Activated CD4-positive, alpha-beta memory T cell treated with anti-CD3 and anti-CD28 coated beads for 36 hours (primary cell): ENCODE measurements around the gene SPNS2. TPM values are rescaled to one million over a fixed set of nuclear protein-coding genes. Genes with fewer than 3 reads are reported as not detected.

Experiments used
- CTCF ChIA-PET: fragments of 350-600 bp; sonication (Branson Sonifier 250); formaldehyde crosslinking; loops from one replicate; lab custom pipeline; 2021; ENCODE audit warnings: antibody characterized with exemption, inconsistent platforms; lab: Charles Lee
- POLR2A ChIA-PET: fragments of 350-600 bp; sonication (Branson Sonifier 250); formaldehyde crosslinking; loops from one replicate; lab custom pipeline; 2021; ENCODE audit warnings: antibody characterized with exemption; lab: Charles Lee
- DNase-seq: peaks from one replicate; pipeline ENCODE4 v3.0.0-alpha.2; 2020
- H3K27ac Mint-ChIP-seq: one replicate; pipeline ENCODE4 v1.8.0; 2021; ENCODE audit warnings: mixed read lengths
- H3K27me3 Mint-ChIP-seq: one replicate; pipeline ENCODE4 v1.8.0; 2021; ENCODE audit warnings: mixed read lengths
- H3K36me3 Mint-ChIP-seq: one replicate; pipeline ENCODE4 v1.8.0; 2021; ENCODE audit warnings: mixed read lengths
- H3K4me1 Mint-ChIP-seq: one replicate; pipeline ENCODE4 v1.8.0; 2021; ENCODE audit warnings: low read depth, mixed read lengths
- H3K4me3 Mint-ChIP-seq: one replicate; pipeline ENCODE4 v1.8.0; 2021; ENCODE audit warnings: mild to moderate bottlenecking, mixed read lengths
- H3K9me3 Mint-ChIP-seq: one replicate; pipeline ENCODE4 v1.8.0; 2021; ENCODE audit warnings: mixed read lengths
- intact Hi-C: fragments of 100-400 bp; cut with micrococcal nuclease; formaldehyde crosslinking; loops from one replicate; pipeline ENCODE4 v1.15.1; 2023
- total RNA-seq, 2 experiments: library from RNA; stranded (reverse); gene quantifications; one replicate each; pipeline ENCODE4 v1.2.3, GENCODE V29; 2021

SPNS2 gene
- total RNA-seq, 2 experiments from 2014 or later: 0.15 to 0.24 TPM

DNA sequence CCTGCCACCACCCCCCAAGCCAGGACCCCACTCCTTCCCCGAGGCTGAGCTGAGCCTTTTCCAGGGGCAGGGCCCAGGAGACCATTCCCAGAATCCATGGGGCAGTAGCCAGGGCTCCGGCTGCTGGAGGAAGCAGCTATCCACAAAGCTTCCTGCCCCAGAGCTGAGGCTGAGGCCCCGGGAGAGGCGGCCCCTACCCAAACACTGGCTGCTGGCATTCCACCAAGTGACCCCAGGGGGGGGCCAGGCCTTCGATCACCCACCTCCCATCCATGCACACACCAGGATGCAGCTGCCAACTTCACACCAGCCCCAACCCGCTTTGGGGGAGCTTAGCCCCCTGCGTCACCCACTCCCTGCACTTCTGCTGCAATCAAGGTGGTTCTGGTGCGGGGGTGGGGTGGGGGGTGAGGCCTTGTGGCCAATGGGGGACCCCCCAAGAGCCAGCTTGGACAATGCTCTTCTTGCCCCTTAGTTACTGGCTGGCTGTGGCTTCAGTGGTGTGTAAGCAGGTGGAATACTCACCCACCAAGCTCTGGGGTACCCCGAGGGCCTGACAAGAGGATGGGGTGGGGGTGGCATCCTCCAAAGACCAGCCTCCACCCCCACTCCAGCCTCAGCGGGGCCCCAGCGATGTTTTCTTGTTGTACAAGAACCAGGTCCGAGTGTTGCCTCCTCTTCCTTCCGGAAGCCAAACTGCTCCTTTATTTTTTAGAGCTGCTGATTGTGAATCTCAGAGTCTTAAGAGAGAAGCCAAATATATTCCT is 39.7 kb downstream of the SPNS2 start:
- CTCF ChIA-PET: interaction anchor here (1.2 kb wide), 1 partner anchor 118 kb away, joined by 4 read pairs; no protein-coding TSS in a partner anchor
- POLR2A ChIA-PET: interaction anchor here (1.1 kb wide), 1 partner anchor 11 kb away, joined by 3 read pairs; no protein-coding TSS in a partner anchor
- Mint-ChIP-seq H3K4me1 (no peaks in the 10 kb centered on the region), H3K27me3 (peaks cover under 1% of the 10 kb centered on the region), H3K27ac (no peak overlapping the region), H3K36me3 (peaks cover 15% of the 10 kb centered on the region), H3K4me3 (no peak overlapping the region), H3K9me3 (no peaks in the 10 kb centered on the region)
- intact Hi-C loops: no loop called here
- DNase-seq: no peak

DNA sequence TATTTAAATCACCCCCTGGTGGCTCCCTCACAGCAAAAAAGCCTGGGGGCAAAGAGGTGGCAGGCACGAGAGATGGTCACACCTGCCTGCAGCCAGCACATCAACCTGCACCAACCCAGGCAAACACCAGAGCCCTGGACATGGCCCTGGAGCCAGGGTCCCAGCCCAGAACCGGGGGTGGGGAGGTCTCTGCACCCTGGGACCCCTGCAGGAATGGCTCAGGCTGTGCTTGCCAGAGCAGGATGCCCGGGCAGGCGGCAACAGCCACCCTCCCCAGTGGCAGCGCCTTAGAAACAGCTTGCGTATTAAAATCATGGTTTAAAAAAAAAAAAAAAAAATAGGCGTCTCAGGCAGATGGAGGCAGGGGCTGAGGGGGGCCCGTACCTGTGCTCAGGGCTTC is 40.3 kb downstream of the SPNS2 start:
- CTCF ChIA-PET: interaction anchor here (0.6 kb wide), 1 partner anchor 339 kb away, joined by 4 read pairs; no protein-coding TSS in a partner anchor
- POLR2A ChIA-PET: no interaction called here
- Mint-ChIP-seq H3K4me3 (no peak overlapping the region), H3K36me3 (peaks cover 18% of the 10 kb centered on the region), H3K27ac (no peak overlapping the region), H3K27me3 (no peaks in the 10 kb centered on the region), H3K4me1 (no peaks in the 10 kb centered on the region), H3K9me3 (no peaks in the 10 kb centered on the region)
- no peak for DNase-seq
- intact Hi-C loops: no loop called here

DNA sequence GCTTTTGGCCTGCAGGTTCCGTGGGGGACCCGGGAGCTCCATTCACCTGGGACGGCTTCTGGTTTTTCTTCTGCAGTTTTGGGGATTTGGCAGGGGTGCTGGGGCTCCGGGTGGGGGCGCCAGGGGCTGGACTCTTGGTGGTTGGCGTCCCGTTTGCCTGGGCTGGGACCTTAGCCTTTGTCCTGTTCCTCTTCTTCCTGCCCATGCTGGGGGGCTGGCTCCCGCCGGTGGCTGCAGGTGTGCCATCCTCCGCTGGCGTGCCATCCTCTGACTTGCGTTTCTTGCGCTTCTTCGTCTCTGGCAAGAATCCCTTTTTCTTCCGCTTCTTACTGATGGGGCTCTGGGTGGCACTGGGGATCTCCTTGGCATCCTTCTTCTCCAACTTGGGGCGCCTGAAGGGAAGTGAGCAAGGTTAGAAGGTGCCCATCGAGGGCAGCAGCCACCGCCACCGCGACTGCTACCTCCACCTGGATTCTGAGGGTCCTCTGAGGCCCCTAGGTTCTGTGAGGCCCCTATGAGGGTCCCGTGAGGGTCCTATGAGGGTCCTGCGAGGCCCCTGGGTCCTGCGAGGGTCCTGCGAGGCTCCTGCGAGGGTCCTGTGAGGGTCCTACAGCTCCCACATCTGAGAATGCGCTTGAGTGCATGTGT is 41.0 kb downstream of the SPNS2 start:
- H3K36me3 Mint-ChIP-seq: peaks cover 18% of the 10 kb centered on the region
- DNase-seq: no peak
- H3K4me3 Mint-ChIP-seq: no peak overlapping the region
- POLR2A ChIA-PET: no interaction called here
- no peaks in the 10 kb centered on the region for H3K27me3 Mint-ChIP-seq
- CTCF ChIA-PET: interaction anchor here (0.6 kb wide), 1 partner anchor 340 kb away, joined by 4 read pairs; no protein-coding TSS in a partner anchor
- intact Hi-C loops: no loop called here
- H3K4me1 Mint-ChIP-seq: no peaks in the 10 kb centered on the region
- no peaks in the 10 kb centered on the region for H3K9me3 Mint-ChIP-seq
- H3K27ac Mint-ChIP-seq: no peak overlapping the region

DNA sequence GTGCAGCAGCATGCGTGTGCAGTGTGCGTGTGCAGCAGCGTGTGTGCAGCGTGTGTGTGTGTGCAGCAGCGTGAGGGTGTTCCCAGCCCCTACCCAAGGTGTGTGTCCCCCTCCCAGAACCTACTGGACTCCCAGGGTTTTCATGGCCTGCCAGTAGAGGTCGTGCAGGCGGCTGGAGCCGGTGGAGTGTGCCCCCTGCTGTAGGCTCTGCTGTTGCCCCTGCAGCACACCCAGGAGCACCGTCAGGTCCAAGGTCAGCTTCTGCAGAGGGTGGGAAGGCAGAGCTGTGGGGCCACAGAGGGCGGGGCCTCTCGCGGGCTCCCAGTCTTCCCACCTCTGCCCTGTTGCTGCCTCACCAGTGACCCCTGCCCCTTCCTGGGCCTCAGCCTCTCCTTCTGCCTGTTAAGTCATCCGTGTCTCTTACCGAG is 41.6 kb downstream of the SPNS2 start:
- H3K36me3 Mint-ChIP-seq: peaks cover 18% of the 10 kb centered on the region
- CTCF ChIA-PET: no interaction called here

DNA sequence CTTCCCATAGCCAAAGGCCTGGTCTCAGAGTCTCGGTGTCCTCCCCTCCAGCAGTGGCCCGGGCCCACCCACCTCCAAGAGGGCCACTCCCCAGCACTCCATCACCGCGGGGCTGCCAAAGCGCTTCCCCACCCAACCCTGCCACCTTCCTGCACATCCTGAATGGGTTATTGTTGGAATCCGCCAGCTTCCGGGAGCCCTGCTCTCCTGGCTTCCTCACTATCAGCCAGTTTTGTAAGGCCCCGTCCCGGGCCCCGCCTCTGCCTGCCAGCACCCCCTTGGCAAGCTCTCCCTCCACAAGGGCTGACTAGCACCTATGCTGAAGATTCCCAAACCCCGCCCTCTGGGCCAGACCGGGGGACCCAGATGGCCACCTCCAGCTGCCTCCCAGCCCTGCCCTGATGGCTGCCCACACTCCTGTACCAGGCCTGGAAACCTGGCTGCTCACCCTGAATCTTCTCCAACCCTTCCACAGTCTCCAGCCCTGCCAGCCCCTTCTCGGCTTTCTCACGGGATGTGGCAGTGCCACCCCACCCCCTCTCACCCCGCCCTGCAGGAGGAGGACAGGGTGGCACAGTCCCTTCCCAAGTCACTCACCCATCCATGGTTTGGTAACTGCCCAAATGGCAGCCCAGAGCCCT is 42.1 kb downstream of the SPNS2 start:
- H3K27ac Mint-ChIP-seq: no peak overlapping the region
- POLR2A ChIA-PET: no interaction called here
- H3K27me3 Mint-ChIP-seq: no peaks in the 10 kb centered on the region
- no peak for DNase-seq
- H3K9me3 Mint-ChIP-seq: no peaks in the 10 kb centered on the region
- intact Hi-C loops: no loop called here
- CTCF ChIA-PET: no interaction called here
- no peak overlapping the region for H3K4me3 Mint-ChIP-seq
- no peaks in the 10 kb centered on the region for H3K4me1 Mint-ChIP-seq
- H3K36me3 Mint-ChIP-seq: peaks cover 18% of the 10 kb centered on the region

More for the DNA sequence above, 41.6 kb downstream of the SPNS2 start:
- intact Hi-C loops: no loop called here
- Mint-ChIP-seq H3K9me3 (no peaks in the 10 kb centered on the region), H3K4me1 (no peaks in the 10 kb centered on the region), H3K27me3 (no peaks in the 10 kb centered on the region), H3K27ac (no peak overlapping the region), H3K4me3 (no peak overlapping the region)
- POLR2A ChIA-PET: no interaction called here
- DNase-seq: no peak

DNA sequence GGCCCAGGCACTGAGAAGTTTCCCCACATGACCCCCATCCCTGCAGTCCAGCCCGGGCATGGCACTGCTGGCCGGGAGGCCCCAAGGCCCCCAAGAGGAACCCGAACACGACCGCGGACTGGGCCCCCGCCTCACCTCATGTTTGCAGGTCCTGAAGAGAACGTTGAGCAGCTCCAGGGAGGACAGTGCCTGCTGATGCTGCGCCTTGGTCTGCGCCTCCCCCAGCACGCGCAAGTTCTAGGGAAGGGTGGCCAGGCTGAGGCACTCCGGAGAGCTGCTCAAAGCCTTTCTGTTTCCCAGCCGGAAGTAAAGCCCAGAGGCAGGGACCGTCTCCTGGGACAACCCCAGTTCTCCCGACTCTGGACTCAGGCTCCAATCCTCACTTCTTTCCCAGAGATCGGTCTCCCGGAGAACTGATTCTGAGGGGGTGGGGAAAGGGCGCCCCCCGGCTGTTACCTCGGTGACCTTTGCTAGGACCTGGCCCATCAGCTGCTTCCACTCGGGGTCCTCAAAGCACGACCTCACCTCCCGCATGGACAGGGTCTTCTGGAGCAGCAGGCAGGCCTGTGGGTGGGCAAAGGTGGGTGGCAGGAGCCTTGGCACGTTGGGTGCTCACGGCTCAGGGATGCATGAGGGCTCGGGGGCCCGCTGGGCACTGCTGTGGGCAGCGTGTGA is 42.8 kb downstream of the SPNS2 start:
- ChIA-PET CTCF (no interaction called here), POLR2A (no interaction called here)
- Mint-ChIP-seq H3K4me1 (no peaks in the 10 kb centered on the region), H3K27me3 (no peaks in the 10 kb centered on the region), H3K9me3 (no peaks in the 10 kb centered on the region), H3K4me3 (no peak overlapping the region), H3K27ac (no peak overlapping the region), H3K36me3 (peaks cover 21% of the 10 kb centered on the region)
- no peak for DNase-seq
- intact Hi-C loops: no loop called here

DNA sequence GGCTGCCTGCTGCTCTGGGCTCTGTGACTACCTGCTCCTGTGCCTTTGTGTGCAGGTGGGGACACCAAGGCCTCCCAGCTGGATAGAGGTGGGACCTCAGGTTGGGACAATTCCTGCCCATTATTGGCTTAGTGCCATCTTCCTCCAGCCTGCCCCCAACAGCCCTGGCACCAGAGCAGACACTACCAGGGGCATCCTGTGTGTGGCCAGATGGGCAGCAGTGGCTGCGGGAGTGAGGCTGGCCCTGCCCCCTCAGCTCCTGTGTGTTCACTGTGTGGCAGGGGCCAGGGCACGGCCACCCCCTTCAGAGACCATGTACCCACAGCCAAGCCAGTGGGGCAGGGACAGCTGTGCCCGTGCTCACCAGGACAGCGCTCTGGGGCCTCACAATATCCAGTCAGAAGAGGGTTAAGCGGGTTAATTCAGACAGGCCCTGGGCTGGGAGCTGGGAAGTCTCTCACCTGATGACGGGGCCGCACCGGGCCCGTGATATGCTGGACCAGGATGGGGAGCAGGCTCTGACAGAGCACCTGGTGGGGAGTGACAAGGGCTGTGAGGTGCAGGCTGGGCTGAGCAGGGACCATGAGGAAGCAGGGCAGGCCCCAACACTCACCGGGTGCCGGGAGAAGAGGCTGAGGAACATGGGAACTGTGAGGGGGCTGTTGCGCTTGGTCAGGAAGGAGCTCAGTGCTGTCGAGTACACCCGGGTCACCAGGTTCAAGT is 43.5 kb downstream of the SPNS2 start:
- no peaks in the 10 kb centered on the region for H3K4me1 Mint-ChIP-seq
- peaks cover 24% of the 10 kb centered on the region for H3K36me3 Mint-ChIP-seq
- CTCF ChIA-PET: no interaction called here
- DNase-seq: no peak
- no peak overlapping the region for H3K4me3 Mint-ChIP-seq
- intact Hi-C loops: no loop called here
- no peaks in the 10 kb centered on the region for H3K27me3 Mint-ChIP-seq
- H3K27ac Mint-ChIP-seq: no peak overlapping the region
- H3K9me3 Mint-ChIP-seq: no peaks in the 10 kb centered on the region
- POLR2A ChIA-PET: no interaction called here

DNA sequence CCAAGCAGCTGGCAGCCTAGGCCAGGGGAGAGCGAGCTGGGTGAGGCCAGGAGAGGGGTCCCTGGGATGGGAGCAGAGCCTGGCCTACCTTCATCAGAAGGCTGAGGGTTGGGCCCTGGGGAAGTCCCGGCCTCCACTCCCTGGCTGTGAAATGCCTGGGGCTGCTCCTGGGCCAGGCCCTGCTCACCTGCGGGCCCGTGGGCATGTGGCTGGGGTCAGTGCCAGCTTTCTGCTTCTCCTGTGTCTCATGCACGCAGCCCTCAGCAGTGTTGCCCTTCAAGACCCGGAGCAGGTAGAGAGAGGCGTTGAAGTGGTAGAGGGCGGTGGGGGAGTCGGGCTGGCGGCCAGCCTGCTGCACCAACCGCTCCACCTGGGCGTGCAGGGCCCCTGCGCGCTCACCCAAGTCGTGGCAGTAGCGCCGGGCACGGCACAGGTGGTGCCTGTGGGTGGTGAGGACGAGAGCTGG is 44.1 kb downstream of the SPNS2 start:
- H3K27ac Mint-ChIP-seq: no peak overlapping the region
- H3K9me3 Mint-ChIP-seq: no peaks in the 10 kb centered on the region
- no peak for DNase-seq
- no peaks in the 10 kb centered on the region for H3K4me1 Mint-ChIP-seq
- H3K4me3 Mint-ChIP-seq: no peak overlapping the region
- peaks cover 26% of the 10 kb centered on the region for H3K36me3 Mint-ChIP-seq
- POLR2A ChIA-PET: no interaction called here
- CTCF ChIA-PET: no interaction called here
- intact Hi-C loops: no loop called here
- no peaks in the 10 kb centered on the region for H3K27me3 Mint-ChIP-seq

DNA sequence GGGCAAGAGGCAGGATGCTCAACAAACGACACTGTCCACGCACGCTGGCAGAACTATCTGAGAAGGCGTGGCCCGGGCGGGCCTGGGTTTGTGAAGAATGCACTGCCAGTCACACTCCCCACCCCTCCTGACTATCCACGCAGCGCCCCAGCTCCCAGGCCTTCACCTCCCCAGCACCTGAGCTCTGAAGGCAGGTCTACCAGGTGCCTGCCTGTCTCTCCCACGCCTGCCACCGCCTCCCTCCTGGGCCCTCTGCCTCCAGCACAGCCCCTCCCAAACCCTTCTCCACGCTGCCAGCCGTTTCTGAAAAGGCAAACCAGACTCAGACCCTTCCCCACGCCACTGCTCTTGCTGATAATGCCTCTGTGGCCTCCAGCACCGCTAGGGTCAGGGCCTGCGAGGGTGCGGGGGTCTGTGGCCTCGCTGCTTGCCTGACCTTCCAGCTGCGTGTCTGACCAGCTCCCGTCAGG is 44.9 kb downstream of the SPNS2 start:
- intact Hi-C loops: no loop called here
- no peaks in the 10 kb centered on the region for H3K4me1 Mint-ChIP-seq
- CTCF ChIA-PET: no interaction called here
- no peak overlapping the region for H3K4me3 Mint-ChIP-seq
- peaks cover 26% of the 10 kb centered on the region for H3K36me3 Mint-ChIP-seq
- POLR2A ChIA-PET: no interaction called here
- no peaks in the 10 kb centered on the region for H3K9me3 Mint-ChIP-seq
- H3K27me3 Mint-ChIP-seq: no peaks in the 10 kb centered on the region
- H3K27ac Mint-ChIP-seq: no peak overlapping the region
- no peak for DNase-seq

DNA sequence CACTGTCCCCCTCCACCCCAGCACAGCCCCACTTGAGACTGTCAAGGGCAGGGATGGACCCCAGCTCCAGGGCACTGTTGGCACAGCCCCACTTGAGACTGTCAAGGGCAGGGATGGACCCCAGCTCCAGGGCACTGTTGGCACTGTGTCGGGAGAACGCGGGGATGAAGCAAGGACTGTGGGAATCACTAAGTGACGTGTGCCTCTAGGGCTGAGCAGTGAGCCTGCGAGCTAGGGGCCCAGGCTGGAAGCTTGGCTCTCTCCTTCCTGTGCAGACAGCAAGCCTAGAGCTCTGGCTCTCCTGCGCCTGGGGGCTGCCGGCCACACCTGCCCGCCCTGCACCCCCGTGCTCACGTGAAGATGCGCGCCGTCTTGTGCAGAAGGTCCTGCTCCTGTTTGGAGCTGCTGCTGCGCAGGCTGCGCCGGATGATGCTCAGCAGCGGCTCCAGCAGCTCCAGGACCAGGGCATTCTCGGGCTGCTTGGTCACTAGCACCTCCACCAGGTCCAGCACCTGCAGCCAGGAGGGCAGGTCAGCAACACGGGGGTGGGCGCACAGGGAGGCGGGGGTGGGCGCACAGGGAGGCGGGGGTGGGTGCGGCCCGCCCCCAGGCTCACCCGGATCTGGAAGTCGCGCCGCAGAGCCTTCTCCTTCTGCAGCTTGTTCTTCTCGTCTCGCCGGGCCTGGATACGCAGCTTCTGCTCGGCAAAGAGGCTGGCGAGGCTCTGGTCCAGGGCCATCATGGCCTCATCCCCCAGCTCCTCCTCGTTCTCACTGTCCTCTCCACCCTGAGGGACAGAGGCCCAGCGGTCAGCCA is 45.7 kb downstream of the SPNS2 start:
- ChIA-PET POLR2A (no interaction called here), CTCF (interaction anchor here (0.9 kb wide), 1 partner anchor 127 kb away, joined by 3 read pairs; no protein-coding TSS in a partner anchor)
- H3K27me3 Mint-ChIP-seq: no peaks in the 10 kb centered on the region
- H3K4me3 Mint-ChIP-seq: no peak overlapping the region
- H3K4me1 Mint-ChIP-seq: no peaks in the 10 kb centered on the region
- H3K9me3 Mint-ChIP-seq: no peaks in the 10 kb centered on the region
- intact Hi-C loops: no loop called here
- no peak for DNase-seq
- H3K36me3 Mint-ChIP-seq: peaks cover 26% of the 10 kb centered on the region
- no peak overlapping the region for H3K27ac Mint-ChIP-seq

DNA sequence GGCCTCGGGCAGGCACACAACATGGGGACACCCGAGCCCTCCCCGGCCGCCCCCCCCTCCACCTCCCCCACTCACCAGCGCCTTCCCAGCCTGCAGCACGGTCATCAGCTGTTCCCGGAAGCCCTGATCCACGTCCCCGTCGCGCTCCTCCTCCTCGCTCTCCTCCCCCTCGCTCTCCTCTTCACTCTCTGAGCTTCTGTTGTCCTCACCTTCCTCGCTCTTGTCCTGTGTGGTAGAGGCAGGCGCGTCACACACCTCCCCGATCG is 46.2 kb downstream of the SPNS2 start:
- no peak for DNase-seq
- no peaks in the 10 kb centered on the region for H3K4me1 Mint-ChIP-seq
- no peaks in the 10 kb centered on the region for H3K9me3 Mint-ChIP-seq
- intact Hi-C loops: no loop called here
- H3K27me3 Mint-ChIP-seq: no peaks in the 10 kb centered on the region
- H3K36me3 Mint-ChIP-seq: peaks cover 22% of the 10 kb centered on the region
- ChIA-PET CTCF (interaction anchor here (0.9 kb wide), 1 partner anchor 127 kb away, joined by 3 read pairs; no protein-coding TSS in a partner anchor), POLR2A (no interaction called here)
- H3K27ac Mint-ChIP-seq: no peak overlapping the region
- no peak overlapping the region for H3K4me3 Mint-ChIP-seq
